B cell (primary cell): Measurements from ENCODE around the gene TRANK1.

Experiments used
- CTCF ChIP-seq: fragments of 200-600 bp; IDR thresholded peaks from one replicate; pipeline ENCODE4 v1.8.0; 2022; ENCODE audit warnings: antibody characterized with exemption, mild to moderate bottlenecking
- EZH2 ChIP-seq: IDR thresholded peaks from 2 replicates; pipeline ENCODE4 v1.6.1; 2012; ENCODE audit warnings: borderline replicate concordance, low read depth, mild to moderate bottlenecking, moderate library complexity, low read length; ENCODE audit not compliant: insufficient read depth, poor library complexity, severe bottlenecking

DNA sequence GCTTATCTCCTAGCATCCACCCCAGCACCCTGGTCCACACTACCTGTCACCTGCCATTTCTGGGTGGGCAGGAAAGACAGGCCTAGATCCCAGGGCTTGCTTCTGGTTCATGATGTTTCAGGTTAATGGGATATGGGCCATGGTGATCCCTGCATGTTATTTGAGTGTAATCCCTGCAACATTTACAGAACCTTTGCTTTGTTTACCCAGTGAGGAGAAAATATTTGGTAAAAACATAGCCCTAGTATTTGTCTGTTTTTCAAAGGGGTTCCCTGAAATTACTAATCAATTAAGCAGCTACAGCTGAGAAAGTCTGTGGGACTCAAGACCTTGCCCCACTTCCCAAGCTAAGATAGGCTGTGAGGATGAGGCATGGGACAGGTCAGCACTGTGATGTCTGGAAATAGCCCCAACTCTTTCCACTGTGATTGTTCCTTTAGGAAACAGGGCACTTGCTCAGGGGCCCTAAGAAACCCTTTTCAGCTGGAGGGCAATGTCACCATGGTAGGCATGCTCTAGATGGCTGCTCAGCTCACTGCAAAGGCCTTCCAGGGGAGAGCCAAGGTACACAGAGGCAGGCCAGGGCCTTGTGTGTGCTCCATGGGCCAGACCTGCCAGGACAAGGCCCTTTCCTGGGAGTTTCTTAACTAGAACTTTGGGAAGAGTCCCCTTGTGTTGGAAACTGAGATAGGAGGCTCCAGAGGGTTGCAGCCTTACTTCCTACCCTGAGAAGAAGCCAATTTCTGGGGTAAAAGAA is 11.1 kb downstream of the TRANK1 start:
- TF ChIP-seq CTCF (no peak), EZH2 (no peak)
